BJ (cell line): ENCODE data around the gene ZFP1. TPM values are rescaled to one million over a fixed set of nuclear protein-coding genes. Genes with fewer than 3 reads are reported as not detected.

Experiments
- CTCF ChIA-PET: fragments of 350-600 bp; formaldehyde crosslinking; extraction: SDS; loops from one replicate; lab custom pipeline; 2021; ENCODE audit warnings: antibody characterized with exemption, inconsistent platforms; lab: Yijun Ruan, JAX
- POLR2A ChIA-PET: fragments of 300-600 bp; sonication (Branson Sonifier 250); formaldehyde crosslinking; extraction: SDS; loops from one replicate; lab custom pipeline; 2021; ENCODE audit warnings: antibody characterized with exemption; lab: Charles Lee
- DNase-seq: peaks from one replicate; pipeline ENCODE4 v3.0.0-alpha.2; 2011; ENCODE audit warnings: low read depth
- H3K27me3 ChIP-seq: 2 replicates; pipeline ENCODE4 v1.6.0; 2011; ENCODE audit warnings: low read length; ENCODE audit not compliant: control insufficient read depth, insufficient read depth
- H3K36me3 ChIP-seq: 2 replicates; pipeline ENCODE4 v1.5.1; 2011; ENCODE audit warnings: low read length; ENCODE audit not compliant: control insufficient read depth, insufficient read depth
- H3K4me3 ChIP-seq: 2 replicates; pipeline ENCODE4 v1.5.1; 2011; ENCODE audit warnings: low read depth, mild to moderate bottlenecking, control low read depth, low read length
- CTCF ChIP-seq: IDR thresholded peaks from 2 replicates; pipeline ENCODE4 v1.5.1; 2011; ENCODE audit warnings: low read depth, mild to moderate bottlenecking, control low read depth, inconsistent platforms, low read length, moderate library complexity; ENCODE audit not compliant: insufficient read depth
- polyA plus RNA-seq: library from polyadenylated mRNA; depleted of rRNA; stranded (reverse); fragments of >200 nt; gene quantifications from 2 replicates; pipeline ENCODE4 v1.2.3, GENCODE V29; 2011

Gene ZFP1
- polyA plus RNA-seq, 1 experiment: 3.4 TPM

GRCh38 chr16:75192606-75193264 lies 44.4 kb downstream of the ZFP1 start:
- Histone ChIP-seq H3K27me3 (peaks cover 5% of the 10 kb centered on the region), H3K36me3 (no peaks in the 10 kb centered on the region), H3K4me3 (no peak overlapping the region)
- no peak for TF ChIP-seq CTCF
- no peak for DNase-seq
- ChIA-PET POLR2A (no interaction called here), CTCF (no interaction called here)

DNA sequence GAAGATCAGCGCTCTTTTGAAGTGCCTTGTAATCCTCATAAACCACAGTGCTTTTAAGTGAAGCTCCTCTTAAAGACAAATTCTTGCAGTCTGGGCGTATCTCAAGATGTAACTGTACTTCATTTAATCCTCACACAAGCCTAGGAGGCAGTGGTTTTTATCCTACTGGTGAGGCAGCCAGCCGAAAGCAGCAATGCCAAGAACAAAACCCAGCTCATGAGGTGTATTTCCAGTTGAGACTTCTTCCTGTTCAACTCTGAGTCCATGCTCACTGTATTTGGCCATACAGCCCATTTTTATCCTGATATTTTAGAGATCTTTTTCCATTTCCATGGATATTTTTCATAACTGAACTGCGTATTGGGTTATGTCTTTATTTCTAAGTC lies 44.9 kb downstream of the ZFP1 start:
- DNase-seq: no peak
- H3K36me3 ChIP-seq: no peaks in the 10 kb centered on the region
- H3K27me3 ChIP-seq: peaks cover 5% of the 10 kb centered on the region
- H3K4me3 ChIP-seq: no peak overlapping the region
- ChIA-PET CTCF (no interaction called here), POLR2A (no interaction called here)
- TF ChIP-seq CTCF: no peak

DNA sequence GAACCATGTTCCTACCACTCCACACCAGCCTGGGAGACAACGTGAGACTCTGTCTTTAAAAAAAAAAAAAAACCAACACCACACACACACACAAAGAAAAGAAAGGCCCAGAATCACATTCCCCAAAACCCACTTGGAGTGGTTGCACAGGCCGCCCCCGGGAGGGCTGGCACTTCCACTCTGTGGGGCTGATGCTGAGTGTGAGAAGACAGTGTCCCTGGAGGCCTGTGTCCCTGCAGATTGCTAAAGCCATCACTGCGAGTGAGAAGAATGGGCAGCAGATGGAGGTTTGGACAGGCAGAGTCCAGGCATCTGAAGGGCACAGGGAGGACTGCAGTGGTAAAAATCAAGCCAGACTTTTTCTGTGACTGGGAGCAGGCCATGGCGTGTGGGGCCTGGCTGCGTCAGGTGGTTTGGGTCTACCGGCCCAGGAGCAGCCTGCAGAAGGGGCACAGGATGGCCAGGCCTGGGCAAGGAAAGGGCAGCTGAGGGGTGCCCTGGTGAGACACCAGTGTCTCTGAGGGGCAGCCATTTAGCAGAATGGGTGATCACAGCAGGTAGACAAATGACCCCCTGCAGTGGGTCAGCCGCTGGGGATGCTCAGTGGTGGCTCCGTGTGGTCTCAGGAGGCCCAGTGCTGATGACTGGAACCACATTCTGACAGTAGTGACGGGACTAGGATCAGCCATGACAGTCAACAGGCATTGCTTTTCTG lies 45.6 kb downstream of the ZFP1 start:
- POLR2A ChIA-PET: no interaction called here
- no peak for DNase-seq
- CTCF ChIA-PET: no interaction called here
- Histone ChIP-seq H3K36me3 (no peaks in the 10 kb centered on the region), H3K4me3 (no peak overlapping the region), H3K27me3 (peaks cover 5% of the 10 kb centered on the region)
- TF ChIP-seq CTCF: no peak

DNA sequence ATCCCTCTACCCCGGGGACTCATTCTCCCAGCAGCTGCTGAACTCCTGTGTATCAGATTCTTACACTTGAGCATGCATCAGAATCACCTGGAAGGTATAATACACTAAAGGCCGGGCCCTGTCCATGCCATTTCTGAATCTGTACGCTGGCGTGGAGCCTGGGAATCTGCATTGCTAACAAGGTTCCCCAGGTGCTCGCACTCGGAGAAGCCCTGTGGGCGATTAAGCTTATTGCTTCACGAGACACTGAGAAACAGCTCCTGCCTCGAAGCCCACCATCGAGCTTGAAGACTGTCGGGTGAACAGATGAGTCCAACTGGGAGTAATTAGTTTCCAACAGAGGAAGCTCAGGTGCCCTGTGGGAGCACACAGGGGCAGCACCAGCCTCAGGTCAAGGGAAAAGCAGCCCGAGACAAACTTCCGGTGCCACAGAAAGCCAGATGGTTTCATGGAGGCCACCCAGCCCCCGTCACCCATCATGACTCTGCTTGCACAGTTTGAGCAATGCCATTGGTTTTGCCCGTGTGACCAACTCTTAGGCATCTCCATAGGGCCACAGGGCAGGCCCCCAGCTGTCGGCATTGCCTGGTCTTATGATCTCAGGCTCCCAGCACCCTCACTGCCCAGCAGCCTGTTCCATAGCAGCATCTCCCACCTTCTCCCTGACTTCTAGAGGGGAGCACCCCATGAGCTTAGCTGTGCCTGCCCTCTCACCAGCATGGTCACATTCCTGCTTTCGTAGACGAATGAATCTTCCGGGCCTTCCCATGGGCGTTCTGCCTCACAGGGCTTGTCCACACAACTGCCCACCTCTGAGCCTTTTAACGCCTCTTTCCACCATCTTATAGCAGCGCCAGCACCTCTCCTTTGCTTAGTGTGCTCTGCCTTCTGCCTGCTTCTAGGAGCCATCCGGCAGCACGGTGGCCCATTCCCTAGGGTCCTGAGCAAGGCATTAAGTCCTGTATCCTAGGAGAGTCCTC lies 47.8 kb downstream of the ZFP1 start:
- TF ChIP-seq CTCF: no peak
- no peak overlapping the region for H3K4me3 ChIP-seq
- no peaks in the 10 kb centered on the region for H3K36me3 ChIP-seq
- no peak for DNase-seq
- CTCF ChIA-PET: interaction anchor here (2.0 to 6.8 kb wide), 3 partner anchors 205 to 321 kb away, joined by 4 to 67 read pairs (median 52); partner anchors contain the start of gene TMEM170A
- POLR2A ChIA-PET: no interaction called here
- peaks cover 3% of the 10 kb centered on the region; the same call in 1 of the 2 replicates for H3K27me3 ChIP-seq
